PC-3 (cell line): ENCODE data around the gene BNIPL. TPM values are rescaled to one million over a fixed set of nuclear protein-coding genes. Genes with fewer than 3 reads are reported as not detected.

Experiments used
- ATAC-seq: fragments of 200-7000 bp; cut with Tn5 transposase; 2 replicates; pipeline ENCODE4 v1.9.1; 2020; ENCODE audit warnings: mild to moderate bottlenecking, moderate library complexity
- BruUV-seq: library from RNA; stranded (reverse); fragments of 400-500 nt; replicated peaks from 2 replicates; lab custom pipeline; 2021; lab: Mats Ljungman, UMichigan
- CTCF ChIA-PET: fragments of 300-600 bp; sonication (Branson Sonifier 250); formaldehyde crosslinking; loops from one replicate; lab custom pipeline; 2022; ENCODE audit warnings: antibody characterized with exemption; lab: Charles Lee
- POLR2A ChIA-PET: fragments of 300-600 bp; sonication (Branson Sonifier 250); formaldehyde crosslinking; loops from one replicate; lab custom pipeline; 2022; ENCODE audit warnings: antibody characterized with exemption; ENCODE audit not compliant: unreplicated experiment; lab: Charles Lee
- DNase-seq: peaks from one replicate; pipeline ENCODE4 v3.0.0-alpha.2; 2015
- H2AFZ ChIP-seq: fragments of 300-600 bp; sonication (generic); 2 replicates; pipeline ENCODE4 v1.6.0; 2016; ENCODE audit warnings: antibody characterized with exemption, low read length
- H3F3A ChIP-seq: fragments of 300-600 bp; sonication (generic); one replicate; pipeline ENCODE4 v1.6.0; 2017; ENCODE audit warnings: antibody characterized with exemption, low read length, control low read depth, mild to moderate bottlenecking; ENCODE audit not compliant: unreplicated experiment
- H3K27ac ChIP-seq: fragments of 300-600 bp; sonication (generic); 2 replicates; pipeline ENCODE4 v1.5.1; 2016; ENCODE audit warnings: mild to moderate bottlenecking, low read length
- H3K27me3 ChIP-seq: fragments of 300-600 bp; sonication (generic); 2 replicates; pipeline ENCODE4 v1.6.1; 2016; ENCODE audit warnings: low read length, mixed read lengths
- H3K36me3 ChIP-seq: fragments of 300-600 bp; sonication (generic); 2 replicates; pipeline ENCODE4 v1.6.1; 2016; ENCODE audit warnings: low read depth, mixed run types, low read length, mixed read lengths
- H3K4me1 ChIP-seq: fragments of 300-600 bp; sonication (generic); 2 replicates; pipeline ENCODE4 v1.5.1; 2016; ENCODE audit warnings: low read length; ENCODE audit not compliant: insufficient read depth
- H3K4me2 ChIP-seq: fragments of 300-600 bp; sonication (generic); 2 replicates; pipeline ENCODE4 v1.6.0; 2016; ENCODE audit warnings: low read length
- H3K4me3 ChIP-seq: fragments of 300-600 bp; sonication (generic); 2 replicates; pipeline ENCODE4 v1.5.1; 2016; ENCODE audit warnings: mild to moderate bottlenecking, low read length, mixed read lengths
- H3K79me2 ChIP-seq: fragments of 300-600 bp; sonication (generic); 2 replicates; pipeline ENCODE4 v1.6.1; 2017; ENCODE audit warnings: low read length, mixed read lengths
- H3K9ac ChIP-seq: fragments of 300-600 bp; sonication (generic); 2 replicates; pipeline ENCODE4 v1.6.0; 2016; ENCODE audit warnings: mild to moderate bottlenecking, low read length
- H3K9me2 ChIP-seq: fragments of 300-600 bp; sonication (generic); replicated peaks from 2 replicates; pipeline ENCODE4 v1.6.1; 2016; ENCODE audit warnings: mixed run types, low read length, mixed read lengths
- H3K9me3 ChIP-seq: fragments of 300-600 bp; sonication (generic); 2 replicates; pipeline ENCODE4 v1.6.1; 2016; ENCODE audit warnings: low read length, mixed read lengths
- H4K20me1 ChIP-seq: fragments of 300-600 bp; sonication (generic); 2 replicates; pipeline ENCODE4 v1.6.1; 2016; ENCODE audit warnings: low read length, mixed read lengths
- CTCF ChIP-seq: fragments of 300-600 bp; sonication (generic); conservative IDR thresholded peaks from 2 replicates; pipeline ENCODE4 v1.5.1; 2017; ENCODE audit warnings: antibody characterized with exemption, low read depth, mild to moderate bottlenecking, low read length
- EZH2 ChIP-seq: fragments of 300-600 bp; sonication (generic); IDR thresholded peaks from one replicate; pipeline ENCODE4 v1.6.1; 2017; ENCODE audit warnings: antibody characterized with exemption, mild to moderate bottlenecking, low read length; ENCODE audit not compliant: unreplicated experiment
- EZH2phosphoT487 ChIP-seq: fragments of 300-600 bp; sonication (generic); IDR thresholded peaks from 2 replicates; pipeline ENCODE4 v1.6.1; 2018; ENCODE audit warnings: mild to moderate bottlenecking, antibody characterized with exemption, low read length, borderline replicate concordance
- intact Hi-C: fragments of 100-400 bp; cut with micrococcal nuclease; formaldehyde crosslinking; loops from 2 replicates; pipeline ENCODE4 v1.9.0; 2023
- total RNA-seq: library from RNA; depleted of rRNA; stranded (reverse); fragments of >200 nt; gene quantifications from 2 replicates; pipeline ENCODE4 v1.2.3, GENCODE V29; 2014

The BNIPL gene
- total RNA-seq, 1 experiment from 2014 or later, result 0.51 TPM

- POLR2A ChIA-PET, result interaction anchor here (0.7 kb wide), 1 partner anchor 167 kb away, joined by 7 read pairs; no protein-coding TSS in a partner anchor
- no peak for TF ChIP-seq CTCF
- TF ChIP-seq EZH2phosphoT487, result no peak
- TF ChIP-seq EZH2, result no peak
- CTCF ChIA-PET, result no interaction called here
- Histone ChIP-seq H3K9me3 (no peaks in the 10 kb centered on the region), H3K36me3 (no peaks in the 10 kb centered on the region), H3K4me3 (no peak overlapping the region), H4K20me1 (no peaks in the 10 kb centered on the region), H2AFZ (no peak overlapping the region), H3K9me2 (no peaks in the 10 kb centered on the region), H3F3A (peaks cover 6% of the 10 kb centered on the region), H3K4me1 (peaks cover 30% of the 10 kb centered on the region), H3K79me2 (peaks cover 32% of the 10 kb centered on the region), H3K9ac (no peak overlapping the region), H3K4me2 (no peak overlapping the region), H3K27me3 (no peaks in the 10 kb centered on the region), H3K27ac (no peak overlapping the region)
- no peak for ATAC-seq
- intact Hi-C loops, result no loop called here
- DNase-seq, result no peak
- no TSS peak for BruUV-seq
Observed at GRCh38 chr1:151011154-151011850, 25.1 kb upstream of the BNIPL start.

- Histone ChIP-seq H3K4me3 (no peak overlapping the region), H4K20me1 (no peaks in the 10 kb centered on the region), H3K4me1 (peaks cover 17% of the 10 kb centered on the region), H3K4me2 (no peak overlapping the region), H2AFZ (no peak overlapping the region), H3K9ac (no peak overlapping the region), H3K36me3 (no peaks in the 10 kb centered on the region; the same call in 1 of the 2 replicates), H3K27me3 (no peaks in the 10 kb centered on the region), H3K79me2 (peaks cover 32% of the 10 kb centered on the region), H3K9me2 (no peaks in the 10 kb centered on the region), H3K27ac (no peak overlapping the region), H3K9me3 (no peaks in the 10 kb centered on the region), H3F3A (no peaks in the 10 kb centered on the region)
- ATAC-seq (no peak), DNase-seq (no peak)
- no peak for TF ChIP-seq CTCF
- TF ChIP-seq EZH2, result no peak
- TF ChIP-seq EZH2phosphoT487, result no peak
- ChIA-PET CTCF (no interaction called here), POLR2A (interaction anchor here (0.6 kb wide), 1 partner anchor 11 kb away, joined by 4 read pairs; no protein-coding TSS in a partner anchor)
- intact Hi-C loops, result no loop called here
- BruUV-seq, result no TSS peak
Observed at GRCh38 chr1:151012684-151013471, 23.5 kb upstream of the BNIPL start.
